HepG2 (cell line): ENCODE measurements around the gene SMIM36. TPM values are rescaled to one million over a fixed set of nuclear protein-coding genes. Genes with fewer than 3 reads are reported as not detected.

Source experiments
- CBFB ChIP-seq: sonication (generic); formaldehyde crosslinking; IDR thresholded peaks from 2 replicates; pipeline ENCODE4 v1.4.0; 2020; ENCODE audit warnings: missing genetic modification reagents
- CEBPB ChIP-seq: IDR thresholded peaks from 2 replicates; pipeline ENCODE4 v1.6.1; 2011; ENCODE audit warnings: low read depth, low read length, improper control_type of control experiment, borderline replicate concordance
- DMAP1 ChIP-seq: IDR thresholded peaks from 2 replicates; pipeline ENCODE4 v1.6.1; 2016
- DNMT1 ChIP-seq: sonication (generic); formaldehyde crosslinking; IDR thresholded peaks from 2 replicates; pipeline ENCODE4 v1.5.1; 2020; ENCODE audit warnings: mild to moderate bottlenecking, missing genetic modification reagents
- HHEX ChIP-seq: IDR thresholded peaks from 2 replicates; pipeline ENCODE4 v1.6.1; 2016; ENCODE audit warnings: control low read depth
- HMG20B ChIP-seq: conservative IDR thresholded peaks from 2 replicates; pipeline ENCODE4 v1.6.1; 2016; ENCODE audit warnings: missing genetic modification reagents, missing compliant biosample characterization
- KLF12 ChIP-seq: sonication (generic); formaldehyde crosslinking; IDR thresholded peaks from 2 replicates; pipeline ENCODE4 v1.4.0; 2020; ENCODE audit warnings: missing genetic modification reagents, borderline replicate concordance
- MIER2 ChIP-seq: IDR thresholded peaks from 2 replicates; pipeline ENCODE4 v1.6.1; 2016; ENCODE audit warnings: missing biosample characterization, missing genetic modification reagents
- RNF219 ChIP-seq: sonication (generic); formaldehyde crosslinking; IDR thresholded peaks from 2 replicates; pipeline ENCODE4 v1.5.0; 2020; ENCODE audit warnings: mild to moderate bottlenecking, missing genetic modification reagents
- TRIM24 ChIP-seq: sonication (generic); formaldehyde crosslinking; IDR thresholded peaks from 2 replicates; pipeline ENCODE4 v1.8.0; 2022; ENCODE audit warnings: mild to moderate bottlenecking, missing genetic modification reagents
- ZBTB40 ChIP-seq, 2 experiments: fragments of 450-650 bp in 1 of 2; sonication (generic) in 1 of 2; formaldehyde crosslinking in 1 of 2; IDR thresholded peaks; 2 replicates each; pipeline versions ENCODE4 v1.6.1 to v1.8.0; 2016 to 2022; ENCODE audit warnings: antibody characterized with exemption in 1 of 2, mild to moderate bottlenecking in 1 of 2, missing genetic modification reagents in 1 of 2
- ZNF292 ChIP-seq: sonication (generic); formaldehyde crosslinking; IDR thresholded peaks from 2 replicates; pipeline ENCODE4 v1.8.1; 2022; ENCODE audit warnings: mild to moderate bottlenecking, low read depth, missing genetic modification reagents, borderline replicate concordance
- ZNF644 ChIP-seq: IDR thresholded peaks from 2 replicates; pipeline ENCODE4 v1.6.1; 2016; ENCODE audit warnings: low read depth
- ZXDC ChIP-seq: sonication (generic); formaldehyde crosslinking; IDR thresholded peaks from 2 replicates; pipeline ENCODE4 v1.5.0; 2020; ENCODE audit warnings: mild to moderate bottlenecking, missing genetic modification reagents
- polyA plus RNA-seq, 8 experiments: library from polyadenylated mRNA; depleted of rRNA in 3 of 8; stranded (reverse) in 7 of 8; unstranded in 1 of 8; fragments of >200 nt; fragmentation: Illumina TruSeq in 4 of 8; extraction: Trizol in 4 of 8; gene quantifications; 2 replicates each; pipeline versions ENCODE4 v1.2.1 to v1.2.3, GENCODE V29; 2011 to 2016; ENCODE audit warnings: low read depth in 4 of 8, missing spikeins in 1 of 8, mixed read lengths in 1 of 8; ENCODE audit not compliant: insufficient read depth in 1 of 8
- total RNA-seq, 5 experiments: library from RNA; depleted of rRNA; stranded (reverse); fragments of >200 nt; fragmentation: Illumina TruSeq; extraction: Trizol; gene quantifications; 2 replicates each; pipeline ENCODE4 v1.2.3, GENCODE V29; 2016; ENCODE audit warnings: low read depth in 1 of 5

The SMIM36 gene
- total and polyA plus RNA-seq, 2 of the 13 experiments (the other 11 are each of a cell fraction or from before 2014, with no cell fraction given) = not detected

GRCh38 chr17:55433629-55434422 is 77.4 kb downstream of the SMIM36 start (continued):
- no peak for TF ChIP-seq ZXDC (CRISPR knock-in tag)
- peak; percentile 92 for TF ChIP-seq CEBPB
- TF ChIP-seq KLF12 = peak; percentile 2; the same call in 1 of the 2 replicates
- TF ChIP-seq DMAP1 = peak; percentile 56; the same call in 1 of the 2 replicates
- TF ChIP-seq RNF219 (CRISPR knock-in tag) = 0 out of 2 replicates have a peak, but pooled peaks have one; percentile 32
- TF ChIP-seq CBFB (CRISPR knock-in tag) = peak; percentile 95
- no peak for TF ChIP-seq HHEX (CRISPR knock-in tag)
- no peak for TF ChIP-seq ZBTB40 (IDR thresholded peaks at IDR 0.05)
- peak; percentile 29; the same call in 1 of the 2 replicates for TF ChIP-seq ZBTB40 (CRISPR knock-in tag; IDR thresholded peaks at IDR 0.05)
- TF ChIP-seq MIER2 = 0 out of 2 replicates have a peak, but pooled peaks have one; percentile 21
- TF ChIP-seq ZNF292 = peak; percentile 6; the same call in 1 of the 2 replicates
- TF ChIP-seq TRIM24 (CRISPR knock-in tag) = peak; percentile 58; the same call in 1 of the 2 replicates
- TF ChIP-seq DNMT1 (CRISPR knock-in tag) = 0 out of 2 replicates have a peak, but pooled peaks have one; percentile 39
- TF ChIP-seq HMG20B (CRISPR knock-in tag) = peak; percentile 91
- peak; percentile 72 for TF ChIP-seq ZNF644 (CRISPR knock-in tag)
